GM12875 (cell line): ENCODE measurements around the gene TBX10.
A peak's percentile ranks its signal among the peaks of the same experiment; 100 is the strongest.
"Not testable (repeated sequence)": the region's sequence is repeated elsewhere in the genome, so short reads cannot be mapped to it uniquely, and the experiment has no call there.

Experiments
- H3K4me3 ChIP-seq: one replicate; pipeline ENCODE4 v1.5.1; 2011; ENCODE audit warnings: low read depth, low read length, control low read depth
- TF ChIP-seq, protein P1 (sequence below): IDR thresholded peaks from 2 replicates; pipeline ENCODE4 v1.5.1; 2011; ENCODE audit warnings: low read depth, mild to moderate bottlenecking, control low read depth, inconsistent platforms, low read length, moderate library complexity, borderline replicate concordance; ENCODE audit not compliant: insufficient read depth

The TBX10 gene

GRCh38 chr11:67627812-67628624 lies 11.5 kb downstream of the TBX10 start:
- H3K4me3 ChIP-seq = peak overlapping the region; percentile 5
- TF ChIP-seq, protein P1, sequence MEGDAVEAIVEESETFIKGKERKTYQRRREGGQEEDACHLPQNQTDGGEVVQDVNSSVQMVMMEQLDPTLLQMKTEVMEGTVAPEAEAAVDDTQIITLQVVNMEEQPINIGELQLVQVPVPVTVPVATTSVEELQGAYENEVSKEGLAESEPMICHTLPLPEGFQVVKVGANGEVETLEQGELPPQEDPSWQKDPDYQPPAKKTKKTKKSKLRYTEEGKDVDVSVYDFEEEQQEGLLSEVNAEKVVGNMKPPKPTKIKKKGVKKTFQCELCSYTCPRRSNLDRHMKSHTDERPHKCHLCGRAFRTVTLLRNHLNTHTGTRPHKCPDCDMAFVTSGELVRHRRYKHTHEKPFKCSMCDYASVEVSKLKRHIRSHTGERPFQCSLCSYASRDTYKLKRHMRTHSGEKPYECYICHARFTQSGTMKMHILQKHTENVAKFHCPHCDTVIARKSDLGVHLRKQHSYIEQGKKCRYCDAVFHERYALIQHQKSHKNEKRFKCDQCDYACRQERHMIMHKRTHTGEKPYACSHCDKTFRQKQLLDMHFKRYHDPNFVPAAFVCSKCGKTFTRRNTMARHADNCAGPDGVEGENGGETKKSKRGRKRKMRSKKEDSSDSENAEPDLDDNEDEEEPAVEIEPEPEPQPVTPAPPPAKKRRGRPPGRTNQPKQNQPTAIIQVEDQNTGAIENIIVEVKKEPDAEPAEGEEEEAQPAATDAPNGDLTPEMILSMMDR = no peak

DNA sequence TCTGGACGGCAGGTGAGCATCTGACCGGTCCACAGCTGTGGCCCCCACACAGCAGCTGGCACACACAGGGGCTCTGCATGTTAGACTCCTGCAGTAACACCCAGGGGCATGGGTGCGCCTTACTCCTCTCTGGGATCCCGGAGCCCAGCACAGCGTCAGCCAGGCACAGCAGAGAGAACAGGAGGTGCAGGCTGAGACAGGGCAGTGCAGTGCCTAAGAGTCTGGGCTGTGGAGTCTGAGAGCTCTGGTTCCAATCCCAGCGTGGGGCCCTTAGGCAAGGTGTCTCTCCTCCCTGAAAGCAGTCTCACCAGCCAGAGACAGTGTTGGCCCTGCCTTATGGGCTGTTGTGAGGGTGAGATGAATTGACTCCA lies 12.1 kb downstream of the TBX10 start:
- TF ChIP-seq, protein P1 = no peak
- no peak overlapping the region for H3K4me3 ChIP-seq

DNA sequence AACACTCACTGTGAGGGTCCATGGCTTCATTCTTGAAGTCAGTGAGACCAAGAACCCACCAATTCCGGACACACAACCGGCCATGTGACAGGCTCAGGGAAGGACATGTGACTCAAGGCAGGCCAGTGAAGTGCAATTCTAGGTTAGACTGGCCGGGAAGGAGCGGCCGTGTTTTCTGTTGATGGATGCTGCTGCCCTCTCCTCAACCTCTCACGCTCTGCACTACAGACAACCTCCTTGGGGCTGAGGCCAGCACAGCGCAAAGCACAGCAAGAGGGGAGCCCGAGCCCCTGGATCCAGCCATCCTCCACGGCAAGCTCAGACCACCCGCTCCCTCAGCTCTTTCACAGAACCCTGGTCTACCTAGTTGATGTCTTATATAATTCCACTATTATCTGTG lies 12.6 kb downstream of the TBX10 start:
- TF ChIP-seq, protein P1 = no peak

GRCh38 chr11:67626131-67626833 lies 13.3 kb downstream of the TBX10 start:
- not testable (repeated sequence) for H3K4me3 ChIP-seq

More for the DNA sequence above, 12.6 kb downstream of the TBX10 start:
- H3K4me3 ChIP-seq = no peak overlapping the region

- H3K4me3 ChIP-seq = not testable (repeated sequence)
Measured at GRCh38 chr11:67623795-67624194, 15.8 kb downstream of the TBX10 start.

DNA sequence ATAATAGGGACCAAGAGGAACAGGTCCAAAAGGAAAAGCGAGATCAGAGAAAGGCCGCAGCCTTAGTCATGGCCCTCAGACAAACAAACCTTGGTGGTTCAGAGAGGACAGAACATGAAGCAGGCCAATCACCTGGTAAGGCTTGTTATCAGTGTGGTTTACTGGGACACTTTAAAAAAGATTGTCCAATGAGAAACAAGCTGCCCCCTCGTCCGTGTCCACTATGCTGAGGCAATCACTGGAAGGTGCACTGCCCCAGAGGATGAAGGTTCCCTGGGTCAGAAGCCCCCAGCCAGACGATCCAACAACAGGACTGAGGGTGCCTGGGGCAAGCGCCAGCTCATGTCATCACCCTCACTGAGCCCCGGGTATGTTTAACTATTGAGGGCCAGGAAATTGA lies 16.7 kb downstream of the TBX10 start:
- H3K4me3 ChIP-seq = not testable (repeated sequence)

- not testable (repeated sequence) for H3K4me3 ChIP-seq
Measured at GRCh38 chr11:67621928-67622327, 17.6 kb downstream of the TBX10 start.

- not testable (repeated sequence) for H3K4me3 ChIP-seq
Measured at GRCh38 chr11:67620621-67621020, 18.9 kb downstream of the TBX10 start.

- not testable (repeated sequence) for H3K4me3 ChIP-seq
Measured at GRCh38 chr11:67619683-67620618, 19.6 kb downstream of the TBX10 start.

- H3K4me3 ChIP-seq = not testable (repeated sequence)
Measured at GRCh38 chr11:67618901-67619659, 20.5 kb downstream of the TBX10 start.
